ENCODE measurements around the gene PFKL. TPM values are rescaled to one million over a fixed set of nuclear protein-coding genes. Genes with fewer than 3 reads are reported as not detected.
A peak's percentile ranks its signal among the peaks of the same experiment; 100 is the strongest.

The PFKL gene
- total and polyA plus RNA-seq, 2 of the 8 experiments (the other 6 are each of a cell fraction or from before 2014, with no cell fraction given): 80.2 to 82.3 TPM

GRCh38 chr21:44376606-44377005 is 76.8 kb downstream of the PFKL start:
- peaks cover 2% of the 10 kb centered on the region; the same call in 1 of the 2 replicates for H3K23me2 ChIP-seq (ENCODE audit: low read depth, low read length)
- H3K4me3 ChIP-seq (ENCODE audit: extremely low read depth in 1 of 4, insufficient read depth in 2 of 4, low read depth in 3 of 4, low read length in 4 of 4): no peak overlapping the region
- H4K5ac ChIP-seq (ENCODE audit: insufficient read length, low read depth, low read length): no peak overlapping the region
- ChIA-PET CTCF (ENCODE audit: partially characterized antibody) (interaction anchor here (0.6 to 2.8 kb wide), 14 partner anchors 8 to 298 kb away, joined by 3 to 15 read pairs (median 4); no protein-coding TSS in a partner anchor), POLR2A (ENCODE audit: partially characterized antibody) (interaction anchor here (0.6 to 1.3 kb wide), 2 partner anchors 36 to 45 kb away, joined by 3 read pairs; no protein-coding TSS in a partner anchor)
- H2BK12ac ChIP-seq (ENCODE audit: low read depth, low read length): peak overlapping the region; percentile 78; the same call in 1 of the 2 replicates
- H3K79me2 ChIP-seq (ENCODE audit: control insufficient read depth in 1 of 2, insufficient read depth in 2 of 2, low read length in 2 of 2): no peaks in the 10 kb centered on the region
- H2AFZ ChIP-seq (ENCODE audit: low read length): no peak overlapping the region
- H3K9me3 ChIP-seq (ENCODE audit: insufficient read depth in 2 of 2, low read depth in 1 of 2, low read length in 1 of 2): peaks cover 6 to 14% of the 10 kb centered on the region in 2 experiments; a peak in 3 of 4 replicates
- DNase-seq (ENCODE audit: low read depth in 1 of 2, low spot score in 2 of 2): no peak
- no peak overlapping the region for H3K27ac ChIP-seq (ENCODE audit: low read depth, low read length)
- H3K56ac ChIP-seq (replicated peaks; ENCODE audit: insufficient read length, low read depth, low read length): no peak overlapping the region
- H3K14ac ChIP-seq (ENCODE audit: insufficient read length): no peak overlapping the region
- H3K27me3 ChIP-seq (replicated peaks in 1 of 4; ENCODE audit: control insufficient read depth in 3 of 4, extremely low read depth in 1 of 4, insufficient read depth in 3 of 4, low read length in 3 of 4): no peaks in the 10 kb centered on the region
- no peaks in the 10 kb centered on the region for H3K36me3 ChIP-seq (ENCODE audit: control insufficient read depth in 2 of 4, insufficient read depth in 4 of 4, low read length in 3 of 4)
- no peak overlapping the region for H3K18ac ChIP-seq (ENCODE audit: extremely low read depth, low read length)
- H3K4me2 ChIP-seq (ENCODE audit: insufficient read depth in 1 of 2, low read depth in 2 of 2, low read length in 2 of 2): no peak overlapping the region
- H2BK5ac ChIP-seq (ENCODE audit: low read depth, low read length): 0 out of 2 replicates have a peak overlapping the region, but pooled peaks have one; percentile 44
- H4K20me1 ChIP-seq (replicated peaks in 1 of 2; ENCODE audit: control insufficient read depth in 1 of 2, insufficient read depth in 2 of 2, low read length in 2 of 2): no peaks in the 10 kb centered on the region
- H2AK5ac ChIP-seq (ENCODE audit: low read depth, low read length): peak overlapping the region; percentile 18; the same call in 1 of the 2 replicates
- no peak for FAIRE-seq
- no peak overlapping the region for H2BK120ac ChIP-seq (replicated peaks; ENCODE audit: low read depth, low read length)
- H3K79me1 ChIP-seq (ENCODE audit: low read depth, low read length): no peaks in the 10 kb centered on the region
- no peak overlapping the region for H3K9ac ChIP-seq (replicated peaks in 1 of 4; ENCODE audit: extremely low read depth in 1 of 4, low read depth in 3 of 4, low read length in 3 of 4)
- WGBS, 2 experiments (ENCODE audit: extremely low coverage in 1 of 2, insufficient coverage in 1 of 2, insufficient read length in 1 of 2, insufficient replicate concordance in 2 of 2, low coverage in 1 of 2, low lambda C conversion rate in 2 of 2, missing lambda C conversion rate in 1 of 2): 86% methylated on average over 9 of the region's 9 CpGs; no CpG with 5 or more reads in 1 of the 2 experiments
- H2BK20ac ChIP-seq (ENCODE audit: low read length): no peak overlapping the region
- H3K4me1 ChIP-seq (replicated peaks in 1 of 4; ENCODE audit: control insufficient read depth in 3 of 4, insufficient read depth in 4 of 4, low read length in 3 of 4): peaks cover 0 to 9% (median 2%) of the 10 kb centered on the region in 4 experiments; a peak in 2 of 7 replicates
- no peak overlapping the region; the same call in 1 of the 2 replicates for H4K8ac ChIP-seq (ENCODE audit: extremely low read depth, insufficient read depth, low read length)
- no peak overlapping the region for H3K23ac ChIP-seq (ENCODE audit: insufficient read length)
- H2BK15ac ChIP-seq (ENCODE audit: low read length): no peak overlapping the region
- TF ChIP-seq HDAC6 (IDR thresholded peaks at IDR 0.05; ENCODE audit: low read depth, low read length) (no peak), TAF1 (IDR thresholded peaks at IDR 0.05; ENCODE audit: low read depth, low read length) (no peak), SIRT6 (IDR thresholded peaks at IDR 0.05; ENCODE audit: low read length) (no peak), CBX5 (IDR thresholded peaks at IDR 0.05; ENCODE audit: low read depth, low read length) (no peak), SRF (IDR thresholded peaks at IDR 0.05; ENCODE audit: low read depth, low read length) (no peak), CTBP2 (IDR thresholded peaks at IDR 0.05; ENCODE audit: borderline replicate concordance, insufficient read depth, insufficient read length, low read length) (no peak), ATF3 (IDR thresholded peaks at IDR 0.05; ENCODE audit: insufficient read depth, low read depth, low read length) (no peak), MAFK (IDR thresholded peaks at IDR 0.05; ENCODE audit: low read depth, low read length) (no peak), POU5F1 (IDR thresholded peaks at IDR 0.05; ENCODE audit: low read depth, low read length) (no peak), TEAD4 (IDR thresholded peaks at IDR 0.05; ENCODE audit: low read depth, low read length) (no peak), NANOG (IDR thresholded peaks at IDR 0.05; ENCODE audit: insufficient read depth, low read depth, low read length, poor library complexity, severe bottlenecking) (no peak), NRF1 (IDR thresholded peaks at IDR 0.05; ENCODE audit: low read depth, low read length) (no peak), SIN3A (conservative IDR thresholded peaks at IDR 0.05 in 1 of 2, IDR thresholded peaks at IDR 0.05 in 1 of 2; ENCODE audit: low read depth in 1 of 2, low read length in 2 of 2) (no peak)
- H4K91ac ChIP-seq (replicated peaks; ENCODE audit: insufficient read length, low read length): no peak overlapping the region
- H3K4ac ChIP-seq (replicated peaks; ENCODE audit: insufficient read length, low read depth, low read length): no peak overlapping the region

Measured in H1 (cell line).